HG03135 (cell line): ENCODE measurements around the gene TNS3.
"Not testable (repeated sequence)": the region's sequence is repeated elsewhere in the genome, so short reads cannot be mapped to it uniquely, and the experiment has no call there.

ENCODE experiments used
- ATAC-seq: cut with Tn5 transposase; IDR thresholded peaks from one replicate; pipeline ENCODE4 v1.9.1; 2021; ENCODE audit warnings: mild to moderate bottlenecking, moderate library complexity; ENCODE audit not compliant: unreplicated experiment

The TNS3 gene

DNA sequence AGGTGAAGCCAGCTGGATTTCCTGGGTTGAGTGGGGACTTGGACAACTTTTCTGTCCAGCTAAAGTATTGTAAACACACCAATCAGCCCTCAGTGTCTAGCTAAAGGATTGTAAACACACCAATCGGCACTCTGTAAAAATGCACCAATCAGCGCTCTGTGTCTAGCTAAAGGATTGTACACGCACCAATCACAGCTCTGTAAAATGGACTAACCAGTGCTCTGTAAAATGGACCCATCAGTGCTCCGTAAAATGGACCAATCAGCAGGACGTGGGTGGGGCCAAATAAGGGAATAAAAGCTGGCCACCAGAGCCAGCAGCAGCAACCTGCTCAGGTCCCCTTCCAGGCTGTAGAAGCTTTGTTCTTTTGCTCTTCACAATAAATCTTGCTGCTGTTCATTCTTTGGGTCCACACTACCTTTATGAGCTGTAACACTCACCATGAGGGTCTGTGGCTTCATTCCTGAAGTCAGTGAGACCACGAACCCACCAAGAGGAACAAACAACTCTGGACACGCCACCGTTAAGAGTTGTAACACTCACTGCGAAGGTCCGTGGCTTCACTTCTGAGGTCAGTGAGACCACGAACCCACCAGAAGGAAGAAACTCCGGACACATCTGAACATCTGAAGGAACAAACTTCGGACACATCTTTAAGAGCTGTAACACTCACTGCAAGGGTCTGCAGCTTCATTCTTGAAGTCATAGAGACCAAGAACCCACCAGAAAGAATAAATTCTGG lies 21.8 kb upstream of the TNS3 start:
- ATAC-seq, result not testable (repeated sequence)

GRCh38 chr7:47602272-47603004 lies 20.5 kb upstream of the TNS3 start:
- ATAC-seq, result no peak

DNA sequence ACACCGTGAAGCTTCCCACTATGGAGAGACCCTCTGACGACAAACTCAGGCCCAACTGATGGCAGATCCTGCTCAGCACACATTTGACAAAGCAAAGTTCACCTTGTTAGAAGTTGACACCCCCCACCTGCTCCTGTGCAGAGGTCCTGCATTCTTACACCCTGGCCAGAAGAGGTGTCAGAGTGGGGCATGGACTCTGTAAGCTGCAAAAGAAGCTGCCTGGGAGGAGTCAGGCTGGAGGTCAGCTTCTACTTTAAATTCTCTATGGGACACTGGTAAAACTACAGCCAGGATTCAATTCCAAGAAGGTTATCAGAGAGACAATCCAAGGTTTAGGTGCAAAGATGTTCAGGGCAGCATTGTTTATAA lies 20.0 kb upstream of the TNS3 start:
- no peak for ATAC-seq

- ATAC-seq, result no peak
Measured at GRCh38 chr7:47601119-47601880, 19.4 kb upstream of the TNS3 start.

- no peak for ATAC-seq
Measured at GRCh38 chr7:47600199-47601118, 18.5 kb upstream of the TNS3 start.

DNA sequence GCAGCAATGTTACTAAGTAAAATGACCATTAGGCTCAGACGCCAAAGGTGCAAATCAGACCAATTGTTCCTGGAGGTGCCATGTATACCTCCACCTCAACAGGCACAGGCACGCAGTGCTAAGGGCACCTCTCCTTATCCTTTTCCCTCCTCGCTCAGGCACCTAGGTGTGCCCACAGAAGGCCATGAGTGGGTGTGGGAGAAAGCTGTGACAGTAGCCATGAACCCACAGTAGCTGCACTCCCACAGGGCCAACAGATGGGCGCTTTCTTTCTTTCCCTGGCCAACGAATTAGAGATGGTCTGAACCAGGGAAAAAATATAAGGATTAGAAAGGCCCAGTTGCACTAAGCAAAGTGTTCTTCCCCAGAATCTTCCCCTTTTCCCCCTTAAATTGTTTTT lies 15.5 kb upstream of the TNS3 start:
- ATAC-seq, result no peak

GRCh38 chr7:47596502-47597202 lies 14.7 kb upstream of the TNS3 start:
- no peak for ATAC-seq

DNA sequence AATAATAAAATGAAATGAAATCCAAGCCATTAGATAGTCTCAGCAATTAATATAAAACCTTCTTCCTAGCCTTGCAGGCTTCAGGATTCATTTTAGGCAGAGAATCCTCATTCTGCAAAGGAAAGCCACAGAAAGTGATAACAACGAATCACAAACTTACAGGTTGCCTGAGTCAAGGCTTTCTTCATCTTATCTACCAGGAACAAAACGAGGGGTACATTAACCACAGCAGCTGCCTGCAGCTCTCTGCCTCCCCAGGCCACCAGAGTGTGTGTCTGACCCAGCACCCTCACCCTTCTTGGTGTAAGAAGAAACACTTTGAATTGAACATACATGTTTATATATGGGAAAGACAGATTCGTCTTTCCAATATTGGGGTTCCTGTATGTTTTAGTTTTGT lies 12.5 kb upstream of the TNS3 start:
- no peak for ATAC-seq

- no peak for ATAC-seq
Measured at GRCh38 chr7:47591655-47592572, 10.0 kb upstream of the TNS3 start.

GRCh38 chr7:47591089-47591654 lies 9.3 kb upstream of the TNS3 start:
- ATAC-seq, result no peak

DNA sequence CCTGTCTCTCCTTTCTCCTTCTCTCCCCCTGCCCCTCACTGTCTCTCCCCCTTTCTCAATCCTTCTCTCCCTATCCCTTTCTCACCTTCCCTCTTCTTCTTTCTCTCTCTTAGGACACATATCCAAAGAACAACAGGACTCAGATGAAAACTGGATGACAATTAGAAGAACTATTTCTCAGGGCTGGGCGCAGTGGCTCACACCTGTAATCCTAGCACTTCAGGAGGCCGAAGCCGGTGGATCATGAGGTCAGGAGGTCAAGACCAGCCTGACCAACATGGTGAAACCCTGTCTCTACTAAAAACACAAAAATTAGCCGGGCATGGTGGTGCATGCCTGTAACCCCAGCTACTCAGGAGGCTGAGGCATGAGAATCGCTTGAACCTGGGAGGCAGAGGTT lies 8.3 kb upstream of the TNS3 start:
- not testable (repeated sequence) for ATAC-seq

DNA sequence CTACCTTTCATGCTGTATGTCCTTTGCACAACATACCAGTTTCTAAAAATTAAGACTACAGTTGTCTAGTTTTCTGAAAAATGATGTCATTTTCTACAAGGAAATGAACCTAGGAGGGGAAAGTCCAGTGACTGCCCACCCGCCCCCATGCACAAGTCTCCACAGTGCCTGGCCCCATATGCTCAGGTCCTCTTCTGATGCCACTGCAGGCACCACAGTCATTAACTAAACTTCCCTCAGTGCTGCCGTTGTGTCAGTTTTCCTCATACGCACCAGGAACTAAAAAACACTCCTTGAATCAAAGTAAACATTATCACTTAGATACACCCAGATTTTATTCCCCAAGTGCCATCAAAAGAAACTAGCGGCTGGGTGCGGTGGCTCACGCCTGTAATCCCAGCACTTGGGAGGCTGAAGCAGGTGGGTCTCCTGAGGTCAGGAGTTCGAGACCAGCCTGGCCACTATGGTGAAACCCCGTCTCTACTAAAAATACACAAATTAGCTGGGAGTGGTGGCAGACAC lies 6.9 kb upstream of the TNS3 start:
- no peak for ATAC-seq

DNA sequence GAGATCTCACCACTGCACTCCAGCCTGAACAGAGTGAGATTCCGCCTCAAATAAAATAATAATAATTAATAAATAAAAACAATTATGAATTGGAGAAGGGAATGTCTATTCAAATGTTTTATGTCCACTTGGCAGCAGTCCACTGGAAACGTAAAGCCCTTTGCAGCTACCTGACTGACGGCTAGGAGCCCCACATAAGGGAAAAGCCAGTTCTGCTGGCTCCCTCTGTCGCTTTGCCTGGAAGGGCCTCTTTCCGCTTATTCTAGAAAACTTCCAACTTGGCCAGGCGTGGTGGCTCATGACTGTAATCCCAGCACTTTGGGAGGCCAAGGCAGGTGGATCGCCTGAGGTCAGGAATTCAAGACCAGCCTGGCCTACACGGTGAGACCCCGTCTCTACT lies 6.1 kb upstream of the TNS3 start:
- ATAC-seq, result no peak

GRCh38 chr7:47587351-47587750 lies 5.4 kb upstream of the TNS3 start:
- no peak for ATAC-seq

DNA sequence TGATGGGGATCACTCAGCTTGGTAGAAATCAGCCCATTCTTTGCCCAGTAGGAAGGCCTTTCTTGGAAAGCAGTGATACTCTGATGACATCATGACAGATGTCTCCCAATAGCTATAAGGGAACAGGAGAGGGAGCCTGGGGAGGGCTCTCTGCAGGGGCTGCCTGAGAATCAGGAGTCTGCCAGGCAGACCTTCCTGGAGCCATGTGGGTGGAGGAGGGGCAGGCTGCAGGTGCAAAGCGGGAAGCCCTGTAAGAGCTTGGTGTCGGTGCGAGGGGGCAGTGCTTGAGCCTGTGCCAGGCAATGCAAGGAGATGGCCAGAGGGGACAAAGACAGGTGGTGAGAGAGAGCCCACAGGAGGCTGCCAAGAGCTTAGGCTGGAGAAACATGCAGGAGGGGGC lies 5.0 kb upstream of the TNS3 start:
- ATAC-seq, result no peak

- not testable (repeated sequence) for ATAC-seq
Measured at GRCh38 chr7:47586161-47586670, 4.3 kb upstream of the TNS3 start.

DNA sequence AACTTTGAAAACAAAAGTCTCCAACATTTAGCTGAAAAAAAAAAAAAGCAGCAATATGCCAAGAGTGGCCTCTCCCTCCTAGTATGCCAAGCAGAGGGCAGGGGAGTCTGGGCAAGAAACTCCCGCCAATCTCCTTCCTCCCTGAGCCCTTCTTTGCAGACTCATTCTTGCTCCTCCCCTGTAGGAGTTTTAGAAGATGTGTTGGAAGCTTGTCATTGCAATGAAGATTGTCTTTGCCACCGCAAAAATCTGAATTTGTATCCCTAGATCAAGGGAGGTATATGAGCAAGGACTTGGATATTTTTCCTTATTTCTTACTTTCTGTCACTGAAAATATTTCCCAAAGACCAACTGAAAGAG lies 2.6 kb upstream of the TNS3 start:
- no peak for ATAC-seq

GRCh38 chr7:47583739-47584535 lies 2.0 kb upstream of the TNS3 start:
- no peak for ATAC-seq
